Common myeloid progenitor, CD34-positive (primary cell): ENCODE results near the gene DCAF16.

ENCODE experiments used
- CTCF ChIA-PET: fragments of 350-600 bp; sonication (Branson Sonifier 250); formaldehyde crosslinking; loops from one replicate; lab custom pipeline; 2021; ENCODE audit warnings: antibody characterized with exemption; lab: Charles Lee
- POLR2A ChIA-PET: fragments of 350-600 bp; sonication (Branson Sonifier 250); formaldehyde crosslinking; loops from one replicate; lab custom pipeline; 2021; ENCODE audit warnings: antibody characterized with exemption; lab: Charles Lee
- DNase-seq, 3 donors: peaks; one replicate each; pipeline versions ENCODE4 v3.0.0 to v3.0.0-alpha.2; 2013
- H3K27ac ChIP-seq, 2 experiments: 1 replicate in 1 of 2; 2 replicates in 1 of 2; pipeline ENCODE4 v1.7.0; 2013; ENCODE audit warnings: inconsistent platforms in 2 of 2, low read length in 2 of 2, mild to moderate bottlenecking in 2 of 2, low read depth in 1 of 2, moderate library complexity in 1 of 2; ENCODE audit not compliant: severe bottlenecking in 2 of 2, insufficient read depth in 1 of 2, poor library complexity in 1 of 2
- H3K27me3 ChIP-seq, 5 experiments: replicated peaks in 2 of 5; 1 replicate in 3 of 5; 2 replicates in 2 of 5; pipeline versions ENCODE4 v1.6.1 to v1.7.0; 2013; ENCODE audit warnings: low read length in 4 of 5, mild to moderate bottlenecking in 2 of 5, moderate library complexity in 2 of 5, inconsistent platforms in 1 of 5; ENCODE audit not compliant: insufficient read depth in 5 of 5, control insufficient read depth in 4 of 5
- H3K36me3 ChIP-seq, 4 experiments: 1 replicate in 2 of 4; 2 replicates in 2 of 4; pipeline versions ENCODE4 v1.6.1 to v1.7.0; 2013; ENCODE audit warnings: low read length in 3 of 4, control low read depth in 1 of 4, mild to moderate bottlenecking in 1 of 4; ENCODE audit not compliant: control insufficient read depth in 4 of 4, insufficient read depth in 4 of 4
- H3K4me1 ChIP-seq, 4 experiments: 1 replicate in 3 of 4; 2 replicates in 1 of 4; pipeline versions ENCODE4 v1.6.1 to v1.7.1; 2013; ENCODE audit warnings: low read length in 3 of 4, mild to moderate bottlenecking in 3 of 4, control low read depth in 1 of 4, inconsistent platforms in 1 of 4, moderate library complexity in 1 of 4; ENCODE audit not compliant: control insufficient read depth in 4 of 4, insufficient read depth in 4 of 4; ENCODE audit errors: control extremely low read depth in 1 of 4
- H3K4me3 ChIP-seq, 7 experiments: 1 replicate in 4 of 7; 2 replicates in 3 of 7; pipeline versions ENCODE4 v1.5.1 to v1.7.0; 2013; ENCODE audit warnings: mild to moderate bottlenecking in 7 of 7, low read length in 6 of 7, moderate library complexity in 6 of 7, inconsistent platforms in 2 of 7, low read depth in 2 of 7, control low read depth in 1 of 7; ENCODE audit not compliant: insufficient read depth in 4 of 7, control insufficient read depth in 1 of 7; ENCODE audit errors: extremely low read depth in 1 of 7
- H3K9me3 ChIP-seq, 5 experiments: 1 replicate in 4 of 5; 2 replicates in 1 of 5; pipeline versions ENCODE4 v1.6.1 to v1.7.1; 2013; ENCODE audit warnings: low read length in 4 of 5, mild to moderate bottlenecking in 2 of 5, inconsistent platforms in 1 of 5, low read depth in 1 of 5, moderate library complexity in 1 of 5; ENCODE audit not compliant: control insufficient read depth in 4 of 5, insufficient read depth in 2 of 5; ENCODE audit errors: control extremely low read depth in 1 of 5
- WGBS: methylation state at CpG from one replicate; pipeline ENCODE4 v1.1.5; 2013; ENCODE audit not compliant: insufficient coverage; 5-methylcytosine and 5-hydroxymethylcytosine counted together

DCAF16 gene

GRCh38 chr4:17765514-17766286, 44.9 kb downstream of the DCAF16 start:
- peak overlapping the region in 3 of 7 experiments; percentile 29 to 59 (median 47) for H3K4me3 ChIP-seq
- WGBS, result 58% methylated on average over 2 of the region's 11 CpGs
- DNase-seq, result peak; percentile 19 to 82 (median 69)
- H3K36me3 ChIP-seq, result no peaks in the 10 kb centered on the region
- H3K9me3 ChIP-seq, result peaks cover 0 to 5% (median 2%) of the 10 kb centered on the region in 5 experiments
- CTCF ChIA-PET, result interaction anchor here (1.6 kb wide), 1 partner anchor 10 kb away, joined by 4 read pairs; no protein-coding TSS in a partner anchor
- POLR2A ChIA-PET, result interaction anchor here (0.6 kb wide), 1 partner anchor 17 kb away, joined by 4 read pairs; no protein-coding TSS in a partner anchor
- peaks cover 0 to 7% (median 6%) of the 10 kb centered on the region in 4 experiments for H3K4me1 ChIP-seq
- no peaks in the 10 kb centered on the region for H3K27me3 ChIP-seq
- H3K27ac ChIP-seq, result no peak overlapping the region

- Histone ChIP-seq H3K4me3 (no peak overlapping the region), H3K27me3 (no peaks in the 10 kb centered on the region), H3K4me1 (peaks cover 0 to 7% (median 6%) of the 10 kb centered on the region in 4 experiments), H3K9me3 (peaks cover 0 to 5% (median 2%) of the 10 kb centered on the region in 5 experiments), H3K36me3 (no peaks in the 10 kb centered on the region), H3K27ac (no peak overlapping the region)
- 89% methylated on average over 5 of the region's 5 CpGs for WGBS
- CTCF ChIA-PET, result interaction anchor here (1.2 kb wide), 1 partner anchor 127 kb away, joined by 3 read pairs; no protein-coding TSS in a partner anchor
- no peak for DNase-seq
- POLR2A ChIA-PET, result no interaction called here
These were observed 46.6 kb downstream of the DCAF16 start for GRCh38 chr4:17763931-17764330.

- H3K4me1 ChIP-seq, result peaks cover 0 to 7% (median 6%) of the 10 kb centered on the region in 4 experiments
- H3K9me3 ChIP-seq, result peaks cover 0 to 5% (median 2%) of the 10 kb centered on the region in 5 experiments
- WGBS, result 90% methylated on average over 3 of the region's 3 CpGs
- H3K27me3 ChIP-seq, result no peaks in the 10 kb centered on the region
- H3K4me3 ChIP-seq, result no peak overlapping the region
- H3K36me3 ChIP-seq, result no peaks in the 10 kb centered on the region
- ChIA-PET POLR2A (no interaction called here), CTCF (interaction anchor here (0.6 to 1.7 kb wide), 3 partner anchors 34 to 99 kb away, joined by 3 to 5 read pairs (median 3); no protein-coding TSS in a partner anchor)
- H3K27ac ChIP-seq, result no peak overlapping the region
- no peak for DNase-seq
These were observed 47.1 kb downstream of the DCAF16 start for GRCh38 chr4:17763416-17763815.

GRCh38 chr4:17762726-17763125, 47.8 kb downstream of the DCAF16 start:
- 75% methylated on average over 1 of the region's 1 CpG for WGBS
- H3K27ac ChIP-seq, result no peak overlapping the region
- no peaks in the 10 kb centered on the region for H3K27me3 ChIP-seq
- peaks cover 0 to 7% (median 6%) of the 10 kb centered on the region in 4 experiments for H3K4me1 ChIP-seq
- no peaks in the 10 kb centered on the region for H3K36me3 ChIP-seq
- DNase-seq, result peak; percentile 25 to 60 (median 55)
- ChIA-PET CTCF (interaction anchor here (0.9 to 1.7 kb wide), 4 partner anchors 35 to 99 kb away, joined by 3 to 5 read pairs (median 4); no protein-coding TSS in a partner anchor), POLR2A (interaction anchor here (0.6 kb wide), 1 partner anchor 27 kb away, joined by 3 read pairs; no protein-coding TSS in a partner anchor)
- H3K9me3 ChIP-seq, result peaks cover 0 to 5% (median 2%) of the 10 kb centered on the region in 5 experiments
- no peak overlapping the region for H3K4me3 ChIP-seq

GRCh38 chr4:17761062-17761461, 49.5 kb downstream of the DCAF16 start:
- POLR2A ChIA-PET, result no interaction called here
- CTCF ChIA-PET, result no interaction called here
- DNase-seq, result no peak

DNA sequence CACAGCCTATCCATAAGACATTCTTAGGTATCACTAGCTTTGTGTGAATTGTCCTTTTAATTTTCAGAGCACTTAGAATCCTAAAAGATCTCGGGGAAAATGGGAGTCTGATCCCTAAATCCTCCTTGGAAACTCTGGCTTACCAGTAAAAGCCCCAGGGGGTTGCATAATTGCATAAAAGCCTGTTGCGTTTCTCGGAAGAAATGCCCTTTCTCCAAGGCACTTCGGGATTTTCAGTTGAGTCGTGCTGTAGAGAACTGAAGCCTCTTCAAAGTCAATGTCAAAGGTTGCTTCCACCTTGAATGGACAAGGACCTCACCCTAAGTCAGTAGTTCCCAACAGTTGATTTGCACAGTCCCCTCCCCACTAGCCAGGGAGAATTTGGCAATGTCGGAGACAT, 49.9 kb downstream of the DCAF16 start:
- Histone ChIP-seq H3K27me3 (peaks cover 0 to 2% (median 0%) of the 10 kb centered on the region in 5 experiments), H3K27ac (no peak overlapping the region), H3K9me3 (no peaks in the 10 kb centered on the region), H3K36me3 (no peaks in the 10 kb centered on the region), H3K4me1 (peaks cover 0 to 5% (median 4%) of the 10 kb centered on the region in 4 experiments), H3K4me3 (no peak overlapping the region)
- CTCF ChIA-PET, result no interaction called here
- POLR2A ChIA-PET, result no interaction called here
- no peak for DNase-seq
- WGBS, result 98% methylated on average over 6 of the region's 6 CpGs

More at GRCh38 chr4:17761062-17761461, 49.5 kb downstream of the DCAF16 start:
- Histone ChIP-seq H3K27ac (no peak overlapping the region), H3K4me1 (peaks cover 0 to 7% (median 6%) of the 10 kb centered on the region in 4 experiments), H3K36me3 (no peaks in the 10 kb centered on the region), H3K27me3 (peaks cover 0 to 2% (median 0%) of the 10 kb centered on the region in 5 experiments), H3K4me3 (no peak overlapping the region), H3K9me3 (no peaks in the 10 kb centered on the region)
- 100% methylated on average over 1 of the region's 1 CpG for WGBS

GRCh38 chr4:17758485-17758884, 52.1 kb downstream of the DCAF16 start:
- no peak for DNase-seq
- 86% methylated on average over 2 of the region's 5 CpGs for WGBS
- Histone ChIP-seq H3K4me3 (no peak overlapping the region), H3K27me3 (peaks cover 0 to 3% (median 0%) of the 10 kb centered on the region in 5 experiments), H3K27ac (no peak overlapping the region), H3K36me3 (no peaks in the 10 kb centered on the region), H3K9me3 (no peaks in the 10 kb centered on the region), H3K4me1 (no peaks in the 10 kb centered on the region)
- ChIA-PET CTCF (no interaction called here), POLR2A (no interaction called here)
